Measurements from ENCODE around the gene RALBP1. TPM values are rescaled to one million over a fixed set of nuclear protein-coding genes. Genes with fewer than 3 reads are reported as not detected.

Gene RALBP1
- polyA plus RNA-seq, 1 donor (not counting 4 experiments of a cell fraction or from before 2014, with no cell fraction given): 47.6 TPM

DNA sequence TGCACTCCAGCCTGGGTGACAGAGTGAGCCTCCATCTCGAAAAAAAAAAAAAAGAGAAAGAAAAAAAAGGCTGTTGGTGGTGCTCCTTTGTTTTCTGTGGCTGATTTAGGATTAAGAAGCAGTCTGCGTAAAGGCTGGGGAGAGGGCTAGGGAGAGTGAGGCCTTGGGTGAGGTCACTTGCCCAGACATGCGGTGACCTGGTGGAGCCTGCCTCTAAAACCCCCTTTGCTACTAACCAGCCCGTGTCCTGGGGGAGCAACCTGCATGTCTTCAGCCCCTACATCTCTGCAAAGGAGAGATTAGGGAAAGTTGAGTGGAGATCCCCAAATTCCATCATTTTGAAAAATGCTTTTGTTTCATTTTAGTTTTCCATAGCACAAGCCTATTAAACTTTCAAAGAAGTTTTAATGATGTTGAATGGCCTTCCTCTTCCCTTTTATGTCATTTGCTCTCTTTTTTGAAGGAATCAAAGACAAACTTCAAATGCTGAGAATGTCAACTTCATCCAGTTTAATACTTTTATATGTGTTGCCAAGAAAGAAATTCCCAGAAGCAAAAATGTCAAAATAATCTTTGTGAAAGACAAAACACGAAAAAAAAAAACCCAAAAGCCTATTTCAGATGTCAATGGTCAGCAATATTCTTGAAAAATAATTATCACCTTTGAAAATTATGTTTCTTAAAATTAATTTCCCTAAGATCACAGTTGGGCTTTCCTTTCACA lies 38.9 kb upstream of the RALBP1 start:
- H2AFZ ChIP-seq (ENCODE audit: control insufficient read depth, low read length): peak overlapping the region; percentile 33
- H3K4me2 ChIP-seq (ENCODE audit: control insufficient read depth, extremely low read depth, insufficient read depth, low read depth, low read length): no peak overlapping the region
- H3K36me3 ChIP-seq (ENCODE audit: control insufficient read depth in 2 of 2, extremely low read depth in 1 of 2, insufficient read depth in 2 of 2, low read length in 2 of 2): no peaks in the 10 kb centered on the region
- no peaks in the 10 kb centered on the region for H3K27me3 ChIP-seq (ENCODE audit: control insufficient read depth, extremely low read depth, insufficient read depth, low read length)
- dilution Hi-C loops (cut with MboI; ENCODE audit: extremely low pct_ligation_motif_present, low sequenced_read_pairs): no loop called here
- no peak overlapping the region for H3K9ac ChIP-seq (ENCODE audit: control insufficient read depth, extremely low read depth, insufficient read depth, low read length)
- H3K4me1 ChIP-seq (ENCODE audit: control insufficient read depth, extremely low read depth, insufficient read depth, low read length): no peaks in the 10 kb centered on the region
- no peaks in the 10 kb centered on the region for H3K79me2 ChIP-seq (ENCODE audit: control insufficient read depth, insufficient read depth, low read length)
- H3K9me1 ChIP-seq (ENCODE audit: control insufficient read depth, extremely low read depth, insufficient read depth, low read length): no peaks in the 10 kb centered on the region
- no peaks in the 10 kb centered on the region for H3K9me3 ChIP-seq (ENCODE audit: control insufficient read depth, low read depth, low read length)
- no peak for DNase-seq (ENCODE audit: low read depth, low spot score)
- no peak for TF ChIP-seq EZH2 (IDR thresholded peaks at IDR 0.05; ENCODE audit: low read length)
- TF ChIP-seq, protein P1, sequence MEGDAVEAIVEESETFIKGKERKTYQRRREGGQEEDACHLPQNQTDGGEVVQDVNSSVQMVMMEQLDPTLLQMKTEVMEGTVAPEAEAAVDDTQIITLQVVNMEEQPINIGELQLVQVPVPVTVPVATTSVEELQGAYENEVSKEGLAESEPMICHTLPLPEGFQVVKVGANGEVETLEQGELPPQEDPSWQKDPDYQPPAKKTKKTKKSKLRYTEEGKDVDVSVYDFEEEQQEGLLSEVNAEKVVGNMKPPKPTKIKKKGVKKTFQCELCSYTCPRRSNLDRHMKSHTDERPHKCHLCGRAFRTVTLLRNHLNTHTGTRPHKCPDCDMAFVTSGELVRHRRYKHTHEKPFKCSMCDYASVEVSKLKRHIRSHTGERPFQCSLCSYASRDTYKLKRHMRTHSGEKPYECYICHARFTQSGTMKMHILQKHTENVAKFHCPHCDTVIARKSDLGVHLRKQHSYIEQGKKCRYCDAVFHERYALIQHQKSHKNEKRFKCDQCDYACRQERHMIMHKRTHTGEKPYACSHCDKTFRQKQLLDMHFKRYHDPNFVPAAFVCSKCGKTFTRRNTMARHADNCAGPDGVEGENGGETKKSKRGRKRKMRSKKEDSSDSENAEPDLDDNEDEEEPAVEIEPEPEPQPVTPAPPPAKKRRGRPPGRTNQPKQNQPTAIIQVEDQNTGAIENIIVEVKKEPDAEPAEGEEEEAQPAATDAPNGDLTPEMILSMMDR (optimal IDR thresholded peaks at IDR 0.05 in 1 of 3, IDR thresholded peaks at IDR 0.05 in 1 of 3, conservative IDR thresholded peaks at IDR 0.05 in 1 of 3; ENCODE audit: extremely low read depth in 1 of 3, insufficient read depth in 2 of 3, low read length in 3 of 3): no peak
- FAIRE-seq: no peak
- H3K4me3 ChIP-seq (ENCODE audit: control insufficient read depth in 2 of 3, extremely low read depth in 1 of 3, insufficient read depth in 2 of 3, low read depth in 1 of 3, low read length in 3 of 3): no peak overlapping the region
- no peaks in the 10 kb centered on the region for H4K20me1 ChIP-seq (ENCODE audit: control insufficient read depth, extremely low read depth, insufficient read depth, low read length)
- no peak overlapping the region for H3K27ac ChIP-seq (ENCODE audit: control insufficient read depth, insufficient read depth, low read length)

DNA sequence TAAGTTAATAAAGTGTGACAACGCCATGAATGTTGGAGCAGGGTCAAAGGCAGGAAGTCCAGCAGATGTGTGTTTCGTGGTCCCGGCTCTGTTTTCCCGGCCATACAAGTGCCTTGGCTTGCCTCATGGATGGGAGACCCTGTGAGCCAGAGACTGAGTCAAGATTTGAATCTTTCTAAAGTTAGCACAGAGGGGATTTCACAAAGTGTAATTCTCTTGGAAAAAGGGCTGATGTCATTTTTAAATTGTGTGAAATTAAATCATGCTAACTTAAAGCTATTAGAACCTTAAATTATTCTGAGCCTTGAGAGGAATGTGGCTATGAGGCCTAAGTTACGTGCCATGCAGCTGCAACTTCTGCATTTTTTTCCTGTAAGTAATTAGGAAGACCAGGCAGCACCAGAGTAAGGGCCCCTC lies 38.3 kb upstream of the RALBP1 start:
- no peak overlapping the region for H3K4me2 ChIP-seq (ENCODE audit: control insufficient read depth, extremely low read depth, insufficient read depth, low read depth, low read length)

More for the DNA sequence above, 38.3 kb upstream of the RALBP1 start:
- Histone ChIP-seq H4K20me1 (ENCODE audit: control insufficient read depth, extremely low read depth, insufficient read depth, low read length) (no peaks in the 10 kb centered on the region), H3K4me3 (ENCODE audit: control insufficient read depth in 2 of 3, extremely low read depth in 1 of 3, insufficient read depth in 2 of 3, low read depth in 1 of 3, low read length in 3 of 3) (no peak overlapping the region), H3K9me3 (ENCODE audit: control insufficient read depth, low read depth, low read length) (no peaks in the 10 kb centered on the region), H3K27me3 (ENCODE audit: control insufficient read depth, extremely low read depth, insufficient read depth, low read length) (no peaks in the 10 kb centered on the region), H3K27ac (ENCODE audit: control insufficient read depth, insufficient read depth, low read length) (no peak overlapping the region), H3K79me2 (ENCODE audit: control insufficient read depth, insufficient read depth, low read length) (no peaks in the 10 kb centered on the region), H3K4me1 (ENCODE audit: control insufficient read depth, extremely low read depth, insufficient read depth, low read length) (no peaks in the 10 kb centered on the region), H3K36me3 (ENCODE audit: control insufficient read depth in 2 of 2, extremely low read depth in 1 of 2, insufficient read depth in 2 of 2, low read length in 2 of 2) (no peaks in the 10 kb centered on the region), H2AFZ (ENCODE audit: control insufficient read depth, low read length) (no peak overlapping the region), H3K9me1 (ENCODE audit: control insufficient read depth, extremely low read depth, insufficient read depth, low read length) (no peaks in the 10 kb centered on the region), H3K9ac (ENCODE audit: control insufficient read depth, extremely low read depth, insufficient read depth, low read length) (no peak overlapping the region)
- FAIRE-seq (no peak), DNase-seq (ENCODE audit: low read depth, low spot score) (no peak)
- dilution Hi-C loops (cut with MboI; ENCODE audit: extremely low pct_ligation_motif_present, low sequenced_read_pairs): no loop called here
- TF ChIP-seq EZH2 (IDR thresholded peaks at IDR 0.05; ENCODE audit: low read length): no peak
- TF ChIP-seq, protein P1 (optimal IDR thresholded peaks at IDR 0.05 in 1 of 3, IDR thresholded peaks at IDR 0.05 in 1 of 3, conservative IDR thresholded peaks at IDR 0.05 in 1 of 3; ENCODE audit: extremely low read depth in 1 of 3, insufficient read depth in 2 of 3, low read length in 3 of 3): no peak
